Measurements from ENCODE around the gene IGFN1.

GRCh38 chr1:201146626-201147390 lies 43.8 kb upstream of the IGFN1 start:
- TF ChIP-seq POLR2A (IDR thresholded peaks at IDR 0.05): no peak
- TF ChIP-seq CTCF (IDR thresholded peaks at IDR 0.05): no peak
